Colonic mucosa (tissue), 4 donors: ENCODE data around the gene GATA2. TPM values are rescaled to one million over a fixed set of nuclear protein-coding genes. Genes with fewer than 3 reads are reported as not detected.

ENCODE experiments used
- DNase-seq: peaks from one replicate; pipeline ENCODE4 v3.0.0-alpha.2; 2020
- H3K27ac ChIP-seq: fragments of 200-600 bp; one replicate; pipeline ENCODE4 v1.8.0; 2021
- H3K27me3 ChIP-seq: fragments of 200-600 bp; one replicate; pipeline ENCODE4 v1.8.0; 2021
- H3K36me3 ChIP-seq: fragments of 200-600 bp; one replicate; pipeline ENCODE4 v1.8.0; 2021
- H3K4me1 ChIP-seq: fragments of 200-600 bp; one replicate; pipeline ENCODE4 v1.8.0; 2021; ENCODE audit warnings: mild to moderate bottlenecking
- H3K4me3 ChIP-seq: fragments of 200-600 bp; one replicate; pipeline ENCODE4 v1.8.0; 2021
- H3K9ac ChIP-seq, 2 donors: one replicate each; pipeline ENCODE4 v1.7.0; 2013; ENCODE audit warnings: control low read depth in 2 of 2, low read depth in 2 of 2, low read length in 2 of 2
- H3K9me3 ChIP-seq: fragments of 200-600 bp; one replicate; pipeline ENCODE4 v1.8.0; 2021
- CTCF ChIP-seq: fragments of 200-600 bp; IDR thresholded peaks from one replicate; pipeline ENCODE4 v1.8.0; 2022; ENCODE audit warnings: antibody characterized with exemption, mild to moderate bottlenecking
- intact Hi-C: fragments of 100-400 bp; cut with DNase I; formaldehyde crosslinking; loops from one replicate; pipeline ENCODE4 v1.14.1; 2022
- total RNA-seq, 2 donors: library from RNA; stranded (reverse); fragmentation: NEBNext Ultra II Directional in 1 of 2; extraction: Animal tissue kit (Norgen Biotek cat#: 25700) in 1 of 2; gene quantifications; one replicate each; pipeline ENCODE4 v1.2.1, GENCODE V29; 2021
- donor health status: healthy.
- donor health status: DM: no; HTN: no; CAD: no.
- donor health status: DM: no; HTN: no; CAD: no.

GATA2 gene
- total RNA-seq, 2 donors from 2014 or later, result 5.8 to 8.1 TPM

- peaks cover 20% of the 10 kb centered on the region for H3K27me3 ChIP-seq
- no peak for DNase-seq
- H3K4me3 ChIP-seq, result no peak overlapping the region
- H3K9me3 ChIP-seq, result no peaks in the 10 kb centered on the region
- intact Hi-C loops, result no loop called here
- no peaks in the 10 kb centered on the region for H3K36me3 ChIP-seq
- TF ChIP-seq CTCF, result no peak
- no peak overlapping the region for H3K9ac ChIP-seq
- peaks cover 8% of the 10 kb centered on the region for H3K4me1 ChIP-seq
- no peak overlapping the region for H3K27ac ChIP-seq
These were observed 7.6 kb upstream of the GATA2 start for GRCh38 chr3:128500556-128500955.

DNA sequence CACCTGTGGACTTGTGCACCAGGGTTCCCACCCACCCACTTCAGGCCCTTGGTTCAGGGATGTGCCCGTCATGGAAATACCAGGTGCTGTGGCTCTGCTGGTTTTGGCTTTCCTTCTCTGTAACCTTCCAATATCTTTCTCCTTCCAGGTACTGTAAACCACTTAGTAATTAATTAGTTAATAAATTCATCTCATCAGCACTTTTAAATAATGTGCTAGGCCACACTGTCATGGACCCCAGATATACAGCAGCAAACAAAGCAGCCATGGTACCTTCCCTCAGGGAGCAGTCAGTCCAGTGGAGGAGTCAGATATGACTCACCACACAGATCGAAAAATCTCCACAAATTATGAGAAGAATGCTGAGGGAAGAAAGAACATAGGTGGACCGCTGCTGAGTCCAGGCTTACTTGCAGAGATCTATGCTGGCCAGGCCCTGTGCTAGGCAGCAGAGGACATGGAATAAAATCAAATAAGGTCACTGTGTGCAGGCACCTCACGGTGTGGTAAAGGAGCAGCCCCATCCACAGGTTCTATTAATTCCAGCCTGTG lies 6.8 kb upstream of the GATA2 start:
- no peak overlapping the region for H3K4me3 ChIP-seq
- peak; percentile 10 for DNase-seq
- H3K9me3 ChIP-seq, result no peaks in the 10 kb centered on the region
- TF ChIP-seq CTCF, result no peak
- H3K36me3 ChIP-seq, result no peaks in the 10 kb centered on the region
- peaks cover 8% of the 10 kb centered on the region for H3K4me1 ChIP-seq
- no peak overlapping the region for H3K27ac ChIP-seq
- peaks cover 26% of the 10 kb centered on the region for H3K27me3 ChIP-seq
- no peak overlapping the region for H3K9ac ChIP-seq
- intact Hi-C loops, result loop anchor here (5.0 to 10.0 kb wide), 3 partner anchors 77 to 402 kb away; no protein-coding TSS in a partner anchor

DNA sequence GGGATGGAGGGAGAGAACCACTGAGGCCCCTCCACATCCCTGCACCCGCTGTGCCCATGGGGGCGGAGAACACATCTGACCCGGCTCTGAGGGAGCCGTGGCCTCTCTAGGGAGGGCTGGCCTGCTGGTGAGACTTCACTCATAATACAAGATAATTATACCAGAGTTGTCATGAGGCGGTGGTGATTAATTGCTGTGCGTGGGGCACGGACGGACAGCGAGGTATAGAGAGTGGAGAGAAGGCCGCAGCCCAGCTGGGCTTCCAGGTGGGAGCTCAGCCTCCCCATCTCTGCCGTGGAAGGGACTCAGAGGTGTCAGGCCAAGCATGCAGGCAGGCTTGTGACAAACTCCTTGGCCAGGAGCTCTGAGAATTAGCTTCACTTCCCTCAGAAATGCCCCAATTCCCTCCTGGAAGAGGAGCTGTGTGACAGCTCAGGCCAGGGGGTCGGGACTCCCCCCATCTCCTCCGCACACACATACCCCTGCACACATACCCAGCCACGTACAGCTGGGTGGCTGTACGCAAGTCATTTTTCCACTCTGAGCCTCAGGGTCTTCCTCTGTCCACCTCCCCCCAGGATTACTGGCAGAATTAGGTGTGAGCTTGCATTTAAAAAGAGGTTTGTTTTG lies 6.0 kb upstream of the GATA2 start:
- Histone ChIP-seq H3K27me3 (peaks cover 32% of the 10 kb centered on the region), H3K27ac (no peak overlapping the region), H3K36me3 (no peaks in the 10 kb centered on the region), H3K4me1 (peaks cover 8% of the 10 kb centered on the region), H3K9ac (no peak overlapping the region), H3K4me3 (no peak overlapping the region), H3K9me3 (no peaks in the 10 kb centered on the region)
- TF ChIP-seq CTCF, result no peak
- DNase-seq, result peak; percentile 6
- intact Hi-C loops, result loop anchor here (5.0 to 10.0 kb wide), 3 partner anchors 77 to 402 kb away; no protein-coding TSS in a partner anchor

DNA sequence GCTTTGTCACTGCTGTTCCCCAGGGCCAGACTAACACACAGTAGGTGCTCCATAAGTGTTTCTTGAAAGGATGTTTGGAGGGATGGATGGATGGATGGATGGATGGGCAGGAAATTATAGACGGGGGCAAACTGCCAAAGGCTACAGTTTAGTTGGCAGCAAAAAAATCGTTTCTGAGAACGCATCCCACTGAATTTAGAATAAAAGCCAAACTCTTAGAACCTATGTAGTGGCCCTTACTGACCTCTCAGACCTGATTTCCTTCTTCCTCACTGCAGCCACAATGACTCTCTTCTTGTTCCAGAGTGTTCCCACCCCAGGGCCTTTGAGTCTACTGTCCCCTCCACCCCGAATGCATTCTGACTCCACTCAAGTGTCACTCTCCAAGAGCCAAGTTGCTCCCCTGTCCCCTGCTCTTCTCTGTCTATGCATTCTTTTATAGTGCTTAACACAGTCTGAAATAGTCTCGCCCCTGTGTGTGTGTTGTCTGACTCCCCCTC lies 5.2 kb upstream of the GATA2 start:
- H3K4me3 ChIP-seq, result no peak overlapping the region
- no peak overlapping the region for H3K9ac ChIP-seq

More for the DNA sequence above, 5.2 kb upstream of the GATA2 start:
- Histone ChIP-seq H3K36me3 (no peaks in the 10 kb centered on the region), H3K27ac (no peak overlapping the region), H3K9me3 (no peaks in the 10 kb centered on the region), H3K4me1 (peaks cover 8% of the 10 kb centered on the region), H3K27me3 (peaks cover 41% of the 10 kb centered on the region)
- intact Hi-C loops, result loop anchor here (5.0 to 10.0 kb wide), 3 partner anchors 76 to 401 kb away; no protein-coding TSS in a partner anchor
- DNase-seq, result no peak
- no peak for TF ChIP-seq CTCF
